ENCODE data around the gene HDDC2.

Gene HDDC2

DNA sequence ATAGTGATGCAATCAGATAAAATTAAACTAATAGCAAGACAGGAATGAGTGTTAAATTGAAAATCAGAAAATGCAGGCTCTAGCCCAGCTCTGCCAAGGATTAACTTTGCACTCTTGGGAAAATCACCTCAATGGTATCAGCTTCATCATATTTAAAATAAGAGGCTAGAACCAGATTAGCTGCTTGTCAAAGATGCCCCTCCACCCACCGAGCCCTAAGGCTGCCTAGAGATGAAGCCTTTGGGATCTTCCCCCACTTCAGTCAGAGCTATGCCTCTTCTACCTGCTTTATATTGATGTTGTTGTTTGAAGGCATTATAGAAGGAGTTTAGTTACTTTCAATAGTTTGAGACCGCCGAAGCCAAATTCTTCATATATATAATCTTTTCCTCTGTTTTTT, 47.4 kb downstream of the HDDC2 start:
- Histone ChIP-seq H3K27ac (ENCODE audit: low read depth, low read length) (no peak overlapping the region), H3K27me3 (ENCODE audit: control insufficient read depth, low read length) (no peaks in the 10 kb centered on the region), H3K4me3 (ENCODE audit: low read length) (no peak overlapping the region), H3K9me2 (replicated peaks; ENCODE audit: control insufficient read depth, low read length) (no peaks in the 10 kb centered on the region), H3K9me3 (ENCODE audit: control insufficient read depth, insufficient read depth, low read length) (no peaks in the 10 kb centered on the region), H3K4me1 (ENCODE audit: control insufficient read depth, low read length) (no peaks in the 10 kb centered on the region), H3F3A (ENCODE audit: control insufficient read depth, insufficient read depth) (no peaks in the 10 kb centered on the region), H4K20me1 (ENCODE audit: control insufficient read depth, insufficient read depth, low read depth, low read length) (no peaks in the 10 kb centered on the region), H3K79me2 (ENCODE audit: control insufficient read depth, low read length) (no peaks in the 10 kb centered on the region), H3K4me2 (ENCODE audit: low read length) (no peak overlapping the region), H3K36me3 (ENCODE audit: control insufficient read depth, low read length) (no peaks in the 10 kb centered on the region)
- TF ChIP-seq EZH2phosphoT487 (IDR thresholded peaks at IDR 0.05; ENCODE audit: borderline replicate concordance, low read length): no peak
- TF ChIP-seq, protein P1, sequence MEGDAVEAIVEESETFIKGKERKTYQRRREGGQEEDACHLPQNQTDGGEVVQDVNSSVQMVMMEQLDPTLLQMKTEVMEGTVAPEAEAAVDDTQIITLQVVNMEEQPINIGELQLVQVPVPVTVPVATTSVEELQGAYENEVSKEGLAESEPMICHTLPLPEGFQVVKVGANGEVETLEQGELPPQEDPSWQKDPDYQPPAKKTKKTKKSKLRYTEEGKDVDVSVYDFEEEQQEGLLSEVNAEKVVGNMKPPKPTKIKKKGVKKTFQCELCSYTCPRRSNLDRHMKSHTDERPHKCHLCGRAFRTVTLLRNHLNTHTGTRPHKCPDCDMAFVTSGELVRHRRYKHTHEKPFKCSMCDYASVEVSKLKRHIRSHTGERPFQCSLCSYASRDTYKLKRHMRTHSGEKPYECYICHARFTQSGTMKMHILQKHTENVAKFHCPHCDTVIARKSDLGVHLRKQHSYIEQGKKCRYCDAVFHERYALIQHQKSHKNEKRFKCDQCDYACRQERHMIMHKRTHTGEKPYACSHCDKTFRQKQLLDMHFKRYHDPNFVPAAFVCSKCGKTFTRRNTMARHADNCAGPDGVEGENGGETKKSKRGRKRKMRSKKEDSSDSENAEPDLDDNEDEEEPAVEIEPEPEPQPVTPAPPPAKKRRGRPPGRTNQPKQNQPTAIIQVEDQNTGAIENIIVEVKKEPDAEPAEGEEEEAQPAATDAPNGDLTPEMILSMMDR (IDR thresholded peaks at IDR 0.05; ENCODE audit: low read depth, low read length, poor library complexity, severe bottlenecking): no peak

DNA sequence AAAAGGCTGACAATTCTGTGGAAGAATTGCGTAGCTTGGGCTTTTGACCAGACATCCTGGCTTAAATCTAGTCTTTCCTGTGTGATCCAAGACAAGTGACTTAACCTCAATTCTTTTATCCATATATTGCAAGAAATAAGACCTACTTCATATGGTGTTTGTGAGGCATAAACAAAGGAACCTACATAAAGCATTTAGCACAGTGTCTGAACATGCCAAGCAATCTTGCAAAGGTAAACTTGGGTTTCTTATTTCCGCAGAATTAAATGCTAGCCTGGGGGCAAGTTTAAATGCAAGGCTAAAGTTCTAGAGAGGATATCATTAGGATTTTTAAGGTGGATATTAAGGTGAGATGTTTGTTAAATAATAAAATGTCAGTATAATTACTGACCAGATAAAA, 47.9 kb downstream of the HDDC2 start:
- no peaks in the 10 kb centered on the region for H3K9me2 ChIP-seq (replicated peaks; ENCODE audit: control insufficient read depth, low read length)
- no peaks in the 10 kb centered on the region for H3K9me3 ChIP-seq (ENCODE audit: control insufficient read depth, insufficient read depth, low read length)
- TF ChIP-seq EZH2phosphoT487 (IDR thresholded peaks at IDR 0.05; ENCODE audit: borderline replicate concordance, low read length): no peak
- TF ChIP-seq, protein P1 (IDR thresholded peaks at IDR 0.05; ENCODE audit: low read depth, low read length, poor library complexity, severe bottlenecking): no peak
- no peaks in the 10 kb centered on the region for H3K27me3 ChIP-seq (ENCODE audit: control insufficient read depth, low read length)
- no peaks in the 10 kb centered on the region for H4K20me1 ChIP-seq (ENCODE audit: control insufficient read depth, insufficient read depth, low read depth, low read length)
- no peaks in the 10 kb centered on the region for H3K36me3 ChIP-seq (ENCODE audit: control insufficient read depth, low read length)
- H3K4me1 ChIP-seq (ENCODE audit: control insufficient read depth, low read length): no peaks in the 10 kb centered on the region
- no peak overlapping the region for H3K27ac ChIP-seq (ENCODE audit: low read depth, low read length)
- H3K79me2 ChIP-seq (ENCODE audit: control insufficient read depth, low read length): no peaks in the 10 kb centered on the region
- H3K4me3 ChIP-seq (ENCODE audit: low read length): no peak overlapping the region
- H3F3A ChIP-seq (ENCODE audit: control insufficient read depth, insufficient read depth): no peaks in the 10 kb centered on the region
- no peak overlapping the region for H3K4me2 ChIP-seq (ENCODE audit: low read length)

DNA sequence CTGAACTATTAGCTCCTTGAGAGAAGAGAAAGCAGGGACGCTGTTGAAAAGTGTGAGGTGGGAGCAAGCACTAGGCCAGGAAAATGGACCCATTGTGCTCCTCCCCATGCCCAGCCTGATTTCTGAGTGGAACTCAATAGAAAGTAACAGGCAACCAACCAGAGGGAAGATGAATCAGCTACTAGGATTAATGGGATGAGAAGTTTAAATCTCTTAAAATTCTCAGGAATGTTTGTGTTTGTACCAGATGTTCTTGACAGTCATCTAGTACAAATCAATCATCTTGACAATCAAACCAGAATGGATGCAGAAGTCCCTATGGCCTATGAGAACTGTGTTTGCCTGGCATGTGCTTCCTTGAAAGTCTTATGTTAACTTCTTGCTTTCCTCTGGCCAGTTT, 48.9 kb downstream of the HDDC2 start:
- Histone ChIP-seq H3K4me2 (ENCODE audit: low read length) (no peak overlapping the region), H3F3A (ENCODE audit: control insufficient read depth, insufficient read depth) (no peaks in the 10 kb centered on the region), H3K4me3 (ENCODE audit: low read length) (no peak overlapping the region), H3K79me2 (ENCODE audit: control insufficient read depth, low read length) (no peaks in the 10 kb centered on the region), H3K27ac (ENCODE audit: low read depth, low read length) (no peak overlapping the region), H4K20me1 (ENCODE audit: control insufficient read depth, insufficient read depth, low read depth, low read length) (no peaks in the 10 kb centered on the region), H3K4me1 (ENCODE audit: control insufficient read depth, low read length) (no peaks in the 10 kb centered on the region), H3K36me3 (ENCODE audit: control insufficient read depth, low read length) (no peaks in the 10 kb centered on the region), H3K9me3 (ENCODE audit: control insufficient read depth, insufficient read depth, low read length) (no peaks in the 10 kb centered on the region), H3K27me3 (ENCODE audit: control insufficient read depth, low read length) (no peaks in the 10 kb centered on the region), H3K9me2 (replicated peaks; ENCODE audit: control insufficient read depth, low read length) (no peaks in the 10 kb centered on the region)
- TF ChIP-seq EZH2phosphoT487 (IDR thresholded peaks at IDR 0.05; ENCODE audit: borderline replicate concordance, low read length): no peak
- TF ChIP-seq, protein P1 (IDR thresholded peaks at IDR 0.05; ENCODE audit: low read depth, low read length, poor library complexity, severe bottlenecking): no peak
